ENCODE measurements around the gene CCNJL.

- no peak for TF ChIP-seq CTCF (IDR thresholded peaks at IDR 0.05)
- TF ChIP-seq POLR2A (IDR thresholded peaks at IDR 0.05): no peak
These were observed 34.0 kb downstream of the CCNJL start for GRCh38 chr5:160278343-160278742.

Data from uterus (tissue), 2 donors.